GM19035 (cell line): Measurements from ENCODE around the gene FARSB.
"Not testable (repeated sequence)": the region's sequence is repeated elsewhere in the genome, so short reads cannot be mapped to it uniquely, and the experiment has no call there.

ENCODE experiments used
- ATAC-seq: cut with Tn5 transposase; IDR thresholded peaks from one replicate; pipeline ENCODE4 v1.9.1; 2021; ENCODE audit not compliant: unreplicated experiment

The FARSB gene

DNA sequence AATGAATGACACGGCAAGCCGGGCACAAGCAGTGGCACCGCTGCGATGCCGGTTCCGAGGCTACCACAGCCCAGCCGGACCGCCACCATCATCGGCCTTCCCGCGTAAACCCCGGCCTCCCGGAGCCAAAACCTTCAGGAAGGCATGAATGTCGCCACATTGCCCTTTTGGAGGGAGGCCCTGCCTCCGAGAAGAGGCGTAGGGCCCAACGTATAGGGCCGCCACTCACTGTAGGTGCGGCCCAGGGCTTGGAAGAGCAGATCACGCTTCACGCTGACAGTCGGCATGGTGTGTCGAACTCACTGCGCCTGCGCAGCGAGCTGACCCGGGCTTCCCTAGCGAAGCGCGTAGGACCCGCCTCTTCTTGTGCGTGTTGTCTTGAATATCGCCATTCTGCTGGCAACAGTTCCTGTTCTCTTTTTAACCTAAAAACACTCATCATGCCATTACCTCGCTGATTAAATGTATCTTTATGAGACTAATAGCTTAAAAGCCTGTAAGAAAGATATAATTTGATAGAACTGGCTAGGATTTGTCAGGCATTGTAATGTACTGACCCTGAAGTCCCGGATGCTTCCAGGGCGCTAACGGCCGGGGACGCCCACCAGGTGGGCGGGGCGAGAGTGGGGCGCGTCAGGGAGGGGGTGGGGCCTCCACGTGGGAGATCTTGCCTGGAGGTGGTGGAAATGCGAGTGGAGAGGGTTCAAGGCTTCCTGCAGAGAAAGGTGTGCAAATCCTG is at the start of gene FARSB:
TSS of gene FARSB (minus strand) at position 306 of the 739 bp plus-strand sequence. CDS start at position 287, 19 bp downstream.
- ATAC-seq = peak; percentile 89

DNA sequence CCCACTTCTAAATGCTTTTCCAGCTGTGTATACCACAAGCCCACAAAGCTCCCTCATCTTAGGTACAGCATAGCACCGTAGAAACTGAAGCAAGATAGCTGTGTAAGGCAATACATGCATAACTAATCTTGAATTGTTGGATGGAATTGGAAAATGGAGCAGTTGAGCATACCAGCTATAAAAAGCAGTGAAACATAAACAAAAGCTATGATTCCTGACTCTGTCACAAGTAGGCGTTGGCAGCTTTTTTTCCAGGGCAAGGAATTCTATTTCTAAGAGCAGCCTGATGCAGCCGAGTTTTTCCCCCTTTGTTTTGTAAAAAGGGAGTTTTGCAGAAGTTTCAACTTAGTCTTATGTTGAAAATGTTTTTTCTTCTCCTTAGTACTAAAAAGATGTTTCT is 48.0 kb upstream of the FARSB start:
- no peak for ATAC-seq

DNA sequence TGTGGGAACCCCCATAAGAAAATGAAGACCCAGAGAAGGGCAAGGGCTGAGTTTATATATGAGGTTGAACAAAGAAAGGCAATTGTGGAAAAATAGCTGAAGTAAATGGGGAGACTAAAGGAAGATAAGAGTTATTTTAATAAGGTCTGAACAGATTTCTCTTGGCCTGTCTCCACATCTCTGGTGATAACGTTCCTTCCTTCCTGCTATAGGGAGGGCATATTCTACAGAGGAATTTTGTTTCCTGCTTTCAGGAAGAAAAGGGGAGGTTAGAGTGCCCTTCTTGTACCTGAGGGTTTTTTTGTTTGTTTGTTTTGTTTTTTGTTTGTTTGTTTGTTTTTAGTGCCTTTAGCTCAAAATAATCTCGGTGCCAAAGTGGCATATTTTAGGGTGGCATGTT is 47.2 kb upstream of the FARSB start:
- ATAC-seq = no peak

DNA sequence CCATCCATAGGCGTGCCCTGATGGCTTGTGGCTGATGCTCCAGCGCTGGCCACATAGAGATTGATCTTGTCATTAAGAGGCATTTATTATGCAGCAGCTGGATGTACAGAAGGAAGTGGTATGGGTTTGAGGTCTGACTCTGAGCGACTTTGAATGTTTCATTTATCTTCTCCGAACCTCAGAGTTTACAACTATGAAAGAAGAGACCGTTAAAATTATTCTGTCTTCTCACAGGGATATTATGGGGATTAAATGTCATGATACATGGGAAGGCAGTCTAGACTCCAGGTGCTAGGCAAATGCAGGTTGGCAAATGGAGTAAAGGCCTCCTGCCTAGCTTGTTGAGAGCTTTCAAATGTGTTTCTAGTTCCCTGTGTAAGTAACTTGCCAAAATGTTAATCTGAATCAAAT is 45.8 kb upstream of the FARSB start:
- ATAC-seq = no peak

DNA sequence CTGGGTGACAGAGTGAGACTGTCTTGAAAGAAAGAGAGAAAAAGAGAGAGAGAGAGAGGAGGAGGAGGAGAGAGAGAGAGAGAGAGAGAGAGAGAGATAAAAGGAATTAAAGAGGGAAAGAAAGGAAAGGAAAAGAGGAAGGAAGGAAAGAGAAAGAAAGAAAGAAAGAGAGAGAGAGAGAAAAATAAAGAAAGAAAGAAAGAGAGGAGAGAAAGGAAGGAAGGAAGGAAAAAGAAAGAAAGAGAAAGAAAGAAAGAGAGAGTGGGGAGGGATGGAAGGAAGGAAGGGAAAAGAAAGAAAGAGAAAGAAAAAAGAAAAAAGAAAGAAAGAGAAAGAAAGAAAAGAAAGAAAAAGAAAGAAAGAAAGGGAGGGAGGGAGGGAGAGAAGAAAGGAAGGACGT is 45.3 kb upstream of the FARSB start:
- no peak for ATAC-seq

DNA sequence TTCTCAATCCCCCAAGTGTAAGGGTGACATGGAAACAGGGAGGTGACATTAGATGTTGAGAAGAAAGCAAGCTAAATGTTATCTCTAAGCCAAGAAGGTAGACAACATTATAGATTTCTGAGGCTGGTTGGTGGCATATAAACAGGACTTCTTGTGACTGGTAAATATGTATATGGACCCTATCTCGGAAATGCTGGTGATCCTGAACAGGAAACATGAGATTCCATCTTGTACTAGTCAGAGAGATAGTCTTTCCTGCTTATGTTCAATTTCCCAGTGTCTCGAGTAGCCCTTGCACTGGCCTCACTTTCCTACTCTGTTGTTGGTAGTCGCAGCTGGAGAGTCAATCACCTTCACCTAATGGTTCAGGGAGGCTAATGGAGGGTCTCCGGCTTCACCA is 42.4 kb upstream of the FARSB start:
- ATAC-seq = no peak

DNA sequence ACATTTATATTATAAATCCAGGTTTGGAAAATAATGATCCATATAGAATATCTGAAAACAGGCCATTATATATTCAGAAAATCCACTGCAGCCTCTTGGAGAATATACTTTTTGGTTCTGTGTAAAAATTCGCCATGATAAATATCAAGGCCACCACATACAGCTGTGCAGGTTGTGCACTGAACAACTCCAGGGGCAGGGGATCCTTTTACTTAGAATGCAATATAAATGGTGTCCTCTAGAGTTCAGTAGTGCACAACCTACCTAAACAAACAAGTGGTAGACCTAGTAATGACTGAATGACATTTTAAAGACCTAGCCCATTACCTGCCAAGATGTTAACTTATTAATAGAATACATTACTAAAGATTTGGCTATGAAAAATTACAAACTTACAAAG is 37.9 kb upstream of the FARSB start:
- ATAC-seq = peak; percentile 60

DNA sequence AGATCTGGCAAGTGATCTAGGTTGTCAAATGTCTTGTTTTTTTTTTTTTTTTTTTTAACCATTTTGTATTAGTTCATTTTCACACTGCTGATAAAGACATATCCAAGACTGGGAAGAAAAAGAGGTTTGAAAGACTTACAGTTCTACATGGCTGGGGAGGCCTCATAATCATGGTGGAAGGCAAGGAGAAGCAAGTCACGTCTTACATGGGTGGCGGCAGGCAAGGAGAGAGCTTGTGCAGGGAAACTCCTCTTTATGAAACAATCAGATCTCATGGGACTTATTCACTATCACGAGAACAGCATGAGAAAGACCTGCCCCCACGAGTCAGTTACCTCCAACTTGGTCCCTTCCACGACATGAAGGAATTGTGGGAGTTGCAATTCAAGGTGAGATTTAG is 37.5 kb upstream of the FARSB start:
- ATAC-seq = not testable (repeated sequence)

DNA sequence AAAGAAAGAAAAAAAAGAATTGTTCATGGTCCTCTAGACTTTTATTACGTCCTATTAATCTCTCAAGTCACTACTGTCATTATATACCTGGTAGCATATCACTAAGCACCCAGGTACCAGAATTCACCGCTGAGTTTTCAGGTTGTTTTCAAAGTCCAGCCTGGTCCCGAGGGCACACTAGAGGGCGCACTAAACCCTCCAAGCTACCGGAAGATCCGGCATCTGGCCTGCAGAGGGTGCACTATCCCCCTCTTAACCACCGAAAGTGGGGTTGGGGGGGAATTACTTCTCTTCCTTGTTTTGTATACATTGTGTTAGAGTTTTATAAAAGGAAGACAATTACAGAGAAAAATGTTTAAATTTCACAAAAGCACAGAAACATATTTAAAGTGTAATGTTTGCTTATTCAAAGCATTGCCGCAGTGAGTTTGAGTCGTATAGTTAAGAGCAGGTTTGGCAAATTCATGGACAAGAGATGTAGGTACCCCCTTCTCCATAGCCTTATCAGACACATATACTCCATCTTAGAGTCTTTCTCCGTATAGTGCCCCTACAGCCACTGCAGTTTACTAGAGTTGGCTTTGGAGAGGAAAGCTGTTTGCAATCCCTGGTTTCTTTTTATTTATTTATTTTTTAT is 34.8 kb upstream of the FARSB start:
- ATAC-seq = peak; percentile 92

DNA sequence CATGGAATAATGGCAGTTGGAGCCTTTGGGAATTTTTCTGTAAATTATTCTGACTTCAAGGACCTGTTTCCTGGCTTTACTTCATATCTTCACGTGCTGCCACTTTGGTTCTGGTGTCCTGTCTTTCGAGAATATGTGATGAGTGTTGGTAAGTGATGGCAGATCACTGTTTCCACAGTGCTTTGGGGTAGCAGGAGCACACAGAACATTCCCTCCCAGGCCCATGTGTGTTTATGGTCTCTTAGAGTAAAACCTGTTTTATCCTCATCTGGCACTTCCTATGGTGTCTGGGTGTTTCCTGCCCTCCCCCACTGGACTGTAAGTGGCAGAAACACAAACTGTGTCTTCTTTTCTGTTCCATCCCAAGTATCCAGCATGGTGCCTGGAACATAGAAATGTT is 33.4 kb upstream of the FARSB start:
- no peak for ATAC-seq

DNA sequence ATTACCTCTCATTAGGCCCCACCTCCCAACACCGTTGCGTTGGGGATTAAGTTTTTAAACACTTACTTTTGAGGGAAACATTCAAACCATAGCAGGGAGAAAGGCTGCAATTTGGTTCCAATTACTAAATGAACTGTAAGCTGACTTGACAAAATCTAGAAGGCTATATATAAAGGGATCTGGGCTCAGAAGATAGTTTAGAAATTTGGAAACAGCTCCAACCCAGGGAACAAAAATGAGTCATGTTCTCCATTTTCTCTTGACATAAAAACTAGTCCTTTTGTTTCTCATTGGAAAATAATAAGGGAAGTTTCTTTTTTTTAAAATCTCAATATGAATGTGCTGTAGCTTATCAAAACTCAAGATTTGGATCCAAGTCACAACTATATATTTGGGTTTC is 33.0 kb upstream of the FARSB start:
- no peak for ATAC-seq

DNA sequence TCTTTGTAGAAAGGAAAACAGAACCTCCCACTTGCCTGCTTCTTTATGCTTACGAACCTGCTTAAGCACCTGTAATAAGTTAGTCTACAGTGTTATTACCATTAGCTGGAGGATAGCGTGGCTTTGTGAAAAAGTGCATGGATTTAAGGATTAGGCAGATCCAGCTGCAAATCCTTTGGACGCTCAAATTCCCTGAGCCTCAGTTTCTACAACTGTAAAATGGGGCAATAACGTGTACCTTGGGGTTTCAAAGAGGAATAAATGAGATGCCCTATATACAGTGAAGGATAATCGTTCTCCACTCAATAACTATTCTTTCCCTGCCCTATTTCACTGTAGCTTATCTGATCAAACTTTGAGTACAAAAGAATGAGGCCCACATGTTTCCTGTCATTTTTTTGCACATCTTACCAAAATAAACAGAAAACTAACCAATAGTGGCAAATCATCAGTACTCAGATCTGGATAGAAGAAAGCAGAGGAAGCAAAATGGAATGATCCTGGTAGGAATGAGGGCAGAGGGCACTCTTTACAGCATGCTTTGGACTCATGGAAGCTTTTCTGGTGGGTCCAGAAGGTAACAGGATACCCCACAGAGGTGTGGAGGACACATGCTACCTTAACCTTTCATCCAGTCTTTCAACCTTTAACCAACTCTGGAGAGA is 30.3 kb upstream of the FARSB start:
- no peak for ATAC-seq

DNA sequence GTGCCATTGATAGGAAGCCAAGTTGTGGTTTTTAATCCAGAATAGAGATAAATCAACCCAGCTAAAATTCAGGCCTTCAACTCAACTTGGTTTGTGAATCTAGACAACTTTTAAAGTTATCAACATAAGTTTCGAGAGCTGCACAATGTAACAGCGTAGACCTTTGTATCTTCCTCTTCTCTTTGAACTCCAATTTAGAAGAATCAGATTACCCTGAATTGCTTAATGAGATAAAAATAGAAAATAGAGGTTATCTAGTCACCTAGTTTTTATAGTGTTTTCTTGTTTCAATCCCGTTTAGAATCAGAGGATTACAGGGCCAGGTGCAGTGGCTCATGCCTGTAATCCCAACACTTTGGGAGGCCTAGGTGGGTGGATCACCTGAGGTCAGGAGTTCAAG is 27.9 kb upstream of the FARSB start:
- no peak for ATAC-seq

DNA sequence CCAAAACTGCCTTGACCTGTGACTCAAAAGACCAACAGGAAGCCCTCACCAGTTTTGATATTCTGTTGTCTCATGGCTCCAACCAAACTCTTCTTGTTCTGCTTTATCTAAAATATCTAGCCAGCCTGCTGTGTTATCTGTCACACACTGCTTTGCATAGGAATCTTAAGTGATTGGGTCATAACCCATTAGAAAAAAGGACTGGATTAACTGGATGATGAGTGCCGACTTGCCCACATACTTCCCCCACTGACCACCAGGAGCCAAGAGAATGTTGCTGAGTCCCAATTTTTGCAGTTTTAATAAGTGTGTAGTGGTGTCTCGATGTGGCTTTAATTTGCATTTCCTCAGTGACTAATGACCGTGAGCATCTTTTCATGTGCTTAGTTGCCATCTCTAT is 22.1 kb upstream of the FARSB start:
- no peak for ATAC-seq

DNA sequence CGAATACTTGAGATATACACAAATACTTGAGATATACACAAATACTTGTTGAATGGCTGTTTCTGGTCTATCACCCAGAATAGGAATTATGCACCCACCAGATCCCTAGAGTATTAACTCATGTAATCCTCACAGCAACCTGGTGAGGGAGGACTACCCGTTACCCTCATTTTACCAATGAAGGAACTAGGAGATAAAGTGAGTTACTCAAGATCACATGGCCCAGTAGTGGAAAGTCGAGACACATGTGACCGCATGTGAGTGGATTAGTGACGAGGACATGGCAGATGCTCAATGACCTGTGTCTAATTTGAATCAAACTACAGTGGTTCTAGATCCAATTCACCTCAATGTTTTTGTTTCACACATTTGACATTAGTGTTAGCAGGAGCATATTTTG is 18.0 kb upstream of the FARSB start:
- no peak for ATAC-seq

DNA sequence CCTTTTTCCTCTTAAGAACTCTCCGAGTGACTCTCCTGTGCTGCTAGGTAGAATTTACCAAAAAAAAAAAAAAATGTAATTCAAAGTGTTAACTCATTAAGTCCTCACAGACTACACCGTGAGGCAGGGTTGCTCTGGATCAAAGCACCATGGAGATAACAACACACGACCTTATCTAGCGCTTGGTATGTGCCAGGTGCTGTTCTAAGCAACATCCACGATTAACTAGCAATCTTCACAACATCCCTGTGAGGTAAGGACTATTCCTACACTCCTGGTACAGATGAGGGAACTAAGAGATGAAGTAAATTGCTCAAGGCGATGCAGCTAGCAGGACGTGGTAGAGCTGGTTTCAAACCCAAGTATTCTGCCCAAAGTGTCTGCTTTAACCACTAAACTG is 17.4 kb upstream of the FARSB start:
- no peak for ATAC-seq

DNA sequence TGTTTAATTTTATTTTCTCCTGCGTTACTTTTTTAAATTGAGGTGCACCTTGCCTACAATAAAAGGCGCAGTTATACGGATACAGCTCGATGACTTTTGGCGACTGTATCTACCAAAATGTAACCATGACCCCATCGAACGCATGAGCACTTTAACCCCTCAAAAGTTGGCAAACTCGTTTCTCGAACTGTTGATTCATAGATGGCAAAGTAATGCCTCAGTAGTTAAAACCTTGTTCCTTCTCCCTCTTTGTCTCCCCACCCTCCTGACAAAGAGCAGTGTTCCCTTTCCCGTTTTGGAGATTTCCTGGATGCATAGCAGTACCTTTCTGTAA is 16.1 kb upstream of the FARSB start:
- no peak for ATAC-seq

DNA sequence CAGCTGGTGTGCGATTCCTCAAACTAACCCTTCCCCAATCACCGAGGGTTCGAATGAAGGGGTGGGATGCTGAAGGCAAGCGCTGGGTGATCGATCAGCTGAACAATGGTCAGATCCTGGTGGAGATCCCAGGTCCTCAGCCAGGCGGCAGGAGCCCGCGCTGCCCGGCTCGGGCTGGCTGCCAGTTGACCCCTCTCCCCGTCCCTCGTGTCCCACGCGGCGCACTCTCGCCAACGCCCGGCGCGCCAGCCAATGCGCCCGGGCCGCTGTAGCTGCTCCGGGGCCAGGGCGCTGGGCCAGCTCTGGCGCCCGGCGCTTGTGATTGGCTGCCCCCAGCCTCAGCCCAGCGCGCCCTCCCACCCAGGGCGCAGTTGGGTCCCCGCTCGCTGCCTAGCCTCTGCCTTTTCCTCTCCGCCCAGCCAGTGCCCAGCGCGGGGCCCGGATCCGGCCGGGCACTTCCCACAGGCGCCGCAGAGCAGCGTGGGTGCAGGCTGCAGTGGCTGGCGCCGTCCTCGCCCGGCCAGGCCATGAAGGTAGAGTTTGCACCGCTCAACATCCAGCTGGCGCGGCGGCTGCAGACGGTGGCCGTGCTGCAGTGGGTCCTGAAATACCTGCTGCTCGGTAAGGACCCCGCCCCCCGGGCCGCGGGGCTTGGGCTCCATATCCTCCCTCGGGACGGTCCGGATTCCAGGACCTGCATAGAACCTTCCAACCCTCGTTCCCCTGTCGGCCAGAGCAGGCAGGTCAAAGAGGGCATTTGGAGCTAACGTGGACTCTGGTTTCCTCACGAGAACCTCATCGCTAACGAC is 15.6 kb upstream of the FARSB start, which contains the start of gene MOGAT1:
TSS of gene MOGAT1 (plus strand) at position 400 of the 809 bp plus-strand sequence. CDS start at position 528, 128 bp downstream.
- no peak for ATAC-seq

DNA sequence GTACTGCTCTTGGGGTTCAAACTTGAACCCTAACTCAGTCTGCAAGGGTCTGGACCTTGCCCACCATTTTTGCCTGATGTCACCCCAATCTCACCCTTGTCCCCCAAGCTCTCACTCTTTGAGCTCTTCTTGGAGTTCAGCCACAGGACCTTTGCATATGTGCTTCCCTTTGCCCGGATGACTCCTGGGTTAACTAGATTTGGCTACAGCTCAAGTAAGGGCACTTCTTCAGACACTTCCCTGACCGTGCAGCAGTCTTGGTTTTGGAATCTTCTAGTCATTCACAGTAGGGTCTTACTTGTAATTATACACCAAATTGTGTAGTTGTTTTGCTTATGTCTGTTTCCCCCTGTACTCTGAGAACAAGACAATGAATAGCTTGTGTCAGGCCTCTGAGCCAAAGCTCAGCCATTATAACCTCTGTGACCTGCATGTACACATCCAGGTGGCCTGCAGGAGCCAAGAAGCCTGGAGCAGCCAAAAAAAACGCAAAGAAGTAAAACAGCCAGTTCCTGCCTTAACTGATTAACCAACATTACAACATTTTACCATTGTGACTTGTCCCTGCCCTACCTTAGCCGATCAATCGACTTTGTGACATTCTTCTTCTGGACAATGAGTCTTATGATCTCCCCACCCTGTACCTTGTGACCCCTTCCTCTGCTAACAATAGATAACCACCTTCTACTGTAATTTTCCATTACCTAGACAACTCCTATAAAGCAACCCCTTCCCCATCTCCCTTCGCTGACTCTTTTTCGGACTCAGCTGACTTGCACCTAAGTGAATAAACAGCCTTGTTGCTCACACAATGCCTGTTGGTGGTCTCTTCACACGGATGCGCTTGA is 14.5 kb upstream of the FARSB start:
- no peak for ATAC-seq

DNA sequence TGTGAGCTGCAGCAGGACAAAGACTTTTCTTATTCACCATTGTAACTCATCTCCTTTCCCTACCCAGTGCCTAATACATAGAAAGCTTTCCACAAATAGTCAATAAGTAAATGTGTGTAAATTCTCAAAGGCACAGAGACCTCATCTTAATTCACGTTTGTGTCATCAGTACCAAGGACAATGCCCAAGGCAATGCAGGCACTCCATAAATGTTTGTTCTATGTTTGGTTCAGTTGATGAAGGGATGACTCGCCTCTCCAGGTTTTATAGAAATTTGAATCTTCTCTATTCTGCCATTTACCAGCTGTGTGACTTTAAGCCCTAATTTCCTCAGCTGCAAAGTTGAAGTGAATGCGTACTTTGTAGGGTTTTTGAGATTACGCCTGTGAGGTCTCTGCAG is 13.5 kb upstream of the FARSB start:
- ATAC-seq = no peak
